Activated CD8-positive, alpha-beta memory T cell treated with anti-CD3 and anti-CD28 coated beads, Interleukin-2, amount 50 U/mL, for 24 hours (primary cell): ENCODE measurements around the gene SERPINH1.

ENCODE experiments used
- DNase-seq: peaks from one replicate; pipeline ENCODE4 v3.0.0-alpha.2; 2020; ENCODE audit errors: extremely low read depth

SERPINH1 gene

GRCh38 chr11:75532200-75533048 lies 29.6 kb upstream of the SERPINH1 start:
- DNase-seq, result peak; percentile 63

GRCh38 chr11:75533896-75534258 lies 28.2 kb upstream of the SERPINH1 start:
- DNase-seq, result no peak

- DNase-seq, result no peak
These were observed 27.6 kb upstream of the SERPINH1 start for GRCh38 chr11:75534259-75535069.

GRCh38 chr11:75535071-75535470 lies 27.0 kb upstream of the SERPINH1 start:
- DNase-seq, result no peak

- peak; percentile 19 for DNase-seq
These were observed 25.0 kb upstream of the SERPINH1 start for GRCh38 chr11:75536786-75537641.

GRCh38 chr11:75537740-75538139 lies 24.3 kb upstream of the SERPINH1 start:
- no peak for DNase-seq

GRCh38 chr11:75538150-75538942 lies 23.7 kb upstream of the SERPINH1 start:
- no peak for DNase-seq

- DNase-seq, result no peak
These were observed 22.4 kb upstream of the SERPINH1 start for GRCh38 chr11:75539459-75540334.

- DNase-seq, result no peak
These were observed 20.6 kb upstream of the SERPINH1 start for GRCh38 chr11:75541193-75542087.

- no peak for DNase-seq
These were observed 20.0 kb upstream of the SERPINH1 start for GRCh38 chr11:75542088-75542438.

GRCh38 chr11:75543806-75544205 lies 18.2 kb upstream of the SERPINH1 start:
- DNase-seq, result no peak

GRCh38 chr11:75547177-75547576 lies 14.9 kb upstream of the SERPINH1 start:
- DNase-seq, result no peak

- DNase-seq, result no peak
These were observed 14.4 kb upstream of the SERPINH1 start for GRCh38 chr11:75547617-75548058.

GRCh38 chr11:75548595-75549272 lies 13.3 kb upstream of the SERPINH1 start:
- no peak for DNase-seq

GRCh38 chr11:75549370-75549958 lies 12.6 kb upstream of the SERPINH1 start:
- no peak for DNase-seq

- no peak for DNase-seq
These were observed 8.9 kb upstream of the SERPINH1 start for GRCh38 chr11:75553182-75553581.

GRCh38 chr11:75553889-75554257 lies 8.2 kb upstream of the SERPINH1 start:
- no peak for DNase-seq
